Measurements from ENCODE around the gene SLC5A9. TPM values are rescaled to one million over a fixed set of nuclear protein-coding genes. Genes with fewer than 3 reads are reported as not detected.

The SLC5A9 gene
- not detected in 2 replicates for total RNA-seq

DNA sequence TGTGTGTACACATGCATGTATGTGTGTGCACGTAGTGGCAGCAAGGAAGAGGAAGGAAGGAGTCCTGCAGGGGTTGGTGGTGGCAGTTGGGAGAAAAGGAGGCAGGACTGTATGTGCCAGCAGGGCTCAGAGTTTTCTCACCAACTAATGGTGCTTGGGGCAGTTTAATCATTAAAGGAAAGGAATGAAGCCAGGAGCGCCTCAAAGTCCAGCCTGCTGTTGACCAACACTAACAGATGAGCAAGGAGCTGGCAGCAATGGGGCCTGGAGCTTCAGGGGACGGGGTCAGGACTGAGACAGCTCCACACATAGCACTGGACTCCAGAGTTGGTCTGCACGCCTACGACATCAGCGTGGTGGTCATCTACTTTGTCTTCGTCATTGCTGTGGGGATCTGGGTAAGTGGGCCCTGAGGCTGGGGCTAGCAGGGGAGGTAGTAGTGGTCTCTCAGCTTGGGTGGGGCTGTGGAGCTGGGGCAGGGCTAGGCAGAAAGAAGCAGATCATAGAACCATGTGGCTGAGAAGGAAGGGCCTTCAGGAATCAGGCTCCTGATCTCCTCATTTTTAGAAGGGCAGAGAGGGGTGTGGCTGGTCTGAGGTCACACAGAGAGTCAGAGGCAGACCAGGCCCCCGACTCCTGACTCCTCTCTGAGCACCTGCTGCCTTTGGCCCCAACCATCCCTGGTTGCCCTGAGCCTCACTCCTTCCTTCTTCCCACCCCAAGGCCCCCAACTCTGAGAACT is at the start of gene SLC5A9:
SLC5A9 (plus strand) TSS at position 216 of the 742 bp plus-strand sequence; CDS start at position 237, 21 bp downstream.

Other genes with a start within 250 kb of the SLC5A9 start
- gene TRABD2B, start 225.3 kb upstream of the SLC5A9 start, total RNA-seq, result 0.17 TPM in 1 of 2 replicates, not detected in the other
- gene SPATA6, start 249.5 kb downstream of the SLC5A9 start, total RNA-seq, result 5.8 and 8.9 TPM in 2 replicates